ENCODE measurements around the gene ERRFI1.

ERRFI1 gene

GRCh38 chr1:8010080-8010664 is 15.9 kb downstream of the ERRFI1 start:
- DNase-seq = no peak
- in situ Hi-C loops (cut with MboI; ENCODE audit: low pct_unique_long_range_greater_than_20kb, low sequenced_read_pairs) = loop anchor here (25.0 kb wide), 1 partner anchor 302 kb away; the partner anchor contains the start of gene SLC45A1

- in situ Hi-C loops (cut with MboI; ENCODE audit: low pct_unique_long_range_greater_than_20kb, low sequenced_read_pairs) = loop anchor here (25.0 kb wide), 1 partner anchor 303 kb away; the partner anchor contains the start of gene SLC45A1
- DNase-seq = no peak
Observed at GRCh38 chr1:8009043-8010002, 16.8 kb downstream of the ERRFI1 start.

GRCh38 chr1:8006037-8006963 is 19.8 kb downstream of the ERRFI1 start:
- in situ Hi-C loops (cut with MboI; ENCODE audit: low pct_unique_long_range_greater_than_20kb, low sequenced_read_pairs) = loop anchor here (25.0 kb wide), 1 partner anchor 306 kb away; the partner anchor contains the start of gene SLC45A1
- no peak for DNase-seq

GRCh38 chr1:8004803-8005573 is 21.1 kb downstream of the ERRFI1 start:
- DNase-seq = no peak
- in situ Hi-C loops (cut with MboI; ENCODE audit: low pct_unique_long_range_greater_than_20kb, low sequenced_read_pairs) = loop anchor here (25.0 kb wide), 1 partner anchor 307 kb away; the partner anchor contains the start of gene SLC45A1

GRCh38 chr1:8004113-8004802 is 21.9 kb downstream of the ERRFI1 start:
- no peak for DNase-seq

GRCh38 chr1:8003438-8004112 is 22.5 kb downstream of the ERRFI1 start:
- in situ Hi-C loops (cut with MboI; ENCODE audit: low pct_unique_long_range_greater_than_20kb, low sequenced_read_pairs) = loop anchor here (25.0 kb wide), 1 partner anchor 309 kb away; the partner anchor contains the start of gene SLC45A1
- no peak for DNase-seq

More at GRCh38 chr1:8004113-8004802, 21.9 kb downstream of the ERRFI1 start:
- in situ Hi-C loops (cut with MboI; ENCODE audit: low pct_unique_long_range_greater_than_20kb, low sequenced_read_pairs) = loop anchor here (25.0 kb wide), 1 partner anchor 308 kb away; the partner anchor contains the start of gene SLC45A1

GRCh38 chr1:8002921-8003320 is 23.2 kb downstream of the ERRFI1 start:
- no peak for DNase-seq
- in situ Hi-C loops (cut with MboI; ENCODE audit: low pct_unique_long_range_greater_than_20kb, low sequenced_read_pairs) = loop anchor here (25.0 kb wide), 1 partner anchor 309 kb away; the partner anchor contains the start of gene SLC45A1

GRCh38 chr1:8002329-8002910 is 23.7 kb downstream of the ERRFI1 start:
- peak; percentile 37 for DNase-seq
- in situ Hi-C loops (cut with MboI; ENCODE audit: low pct_unique_long_range_greater_than_20kb, low sequenced_read_pairs) = loop anchor here (25.0 kb wide), 1 partner anchor 310 kb away; the partner anchor contains the start of gene SLC45A1

- in situ Hi-C loops (cut with MboI; ENCODE audit: low pct_unique_long_range_greater_than_20kb, low sequenced_read_pairs) = no loop called here
Observed at GRCh38 chr1:7995437-7995836, 30.7 kb downstream of the ERRFI1 start.

GRCh38 chr1:7994827-7995226 is 31.3 kb downstream of the ERRFI1 start:
- DNase-seq = no peak
- in situ Hi-C loops (cut with MboI; ENCODE audit: low pct_unique_long_range_greater_than_20kb, low sequenced_read_pairs) = no loop called here

More at GRCh38 chr1:7995437-7995836, 30.7 kb downstream of the ERRFI1 start:
- DNase-seq = no peak

- in situ Hi-C loops (cut with MboI; ENCODE audit: low pct_unique_long_range_greater_than_20kb, low sequenced_read_pairs) = no loop called here
Observed at GRCh38 chr1:7993593-7994479, 32.3 kb downstream of the ERRFI1 start.

GRCh38 chr1:7992885-7993284 is 33.2 kb downstream of the ERRFI1 start:
- DNase-seq = no peak
- in situ Hi-C loops (cut with MboI; ENCODE audit: low pct_unique_long_range_greater_than_20kb, low sequenced_read_pairs) = no loop called here

More at GRCh38 chr1:7993593-7994479, 32.3 kb downstream of the ERRFI1 start:
- DNase-seq = no peak

GRCh38 chr1:7991504-7992440 is 34.3 kb downstream of the ERRFI1 start:
- in situ Hi-C loops (cut with MboI; ENCODE audit: low pct_unique_long_range_greater_than_20kb, low sequenced_read_pairs) = no loop called here
- DNase-seq = no peak

- in situ Hi-C loops (cut with MboI; ENCODE audit: low pct_unique_long_range_greater_than_20kb, low sequenced_read_pairs) = no loop called here
- no peak for DNase-seq
Observed at GRCh38 chr1:7989762-7990428, 36.2 kb downstream of the ERRFI1 start.

Data from KBM-7 (cell line).